ENCODE results near the gene ZDHHC20.

ZDHHC20 gene, protein sequence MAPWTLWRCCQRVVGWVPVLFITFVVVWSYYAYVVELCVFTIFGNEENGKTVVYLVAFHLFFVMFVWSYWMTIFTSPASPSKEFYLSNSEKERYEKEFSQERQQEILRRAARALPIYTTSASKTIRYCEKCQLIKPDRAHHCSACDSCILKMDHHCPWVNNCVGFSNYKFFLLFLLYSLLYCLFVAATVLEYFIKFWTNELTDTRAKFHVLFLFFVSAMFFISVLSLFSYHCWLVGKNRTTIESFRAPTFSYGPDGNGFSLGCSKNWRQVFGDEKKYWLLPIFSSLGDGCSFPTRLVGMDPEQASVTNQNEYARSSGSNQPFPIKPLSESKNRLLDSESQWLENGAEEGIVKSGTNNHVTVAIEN

GRCh38 chr13:21458813-21459701 lies at the start of gene ZDHHC20:
TSS of gene ZDHHC20 (minus strand) at chr13:21459303. CDS start at chr13:21459171, 132 bp downstream.
- peak; percentile 98 for DNase-seq

DNA sequence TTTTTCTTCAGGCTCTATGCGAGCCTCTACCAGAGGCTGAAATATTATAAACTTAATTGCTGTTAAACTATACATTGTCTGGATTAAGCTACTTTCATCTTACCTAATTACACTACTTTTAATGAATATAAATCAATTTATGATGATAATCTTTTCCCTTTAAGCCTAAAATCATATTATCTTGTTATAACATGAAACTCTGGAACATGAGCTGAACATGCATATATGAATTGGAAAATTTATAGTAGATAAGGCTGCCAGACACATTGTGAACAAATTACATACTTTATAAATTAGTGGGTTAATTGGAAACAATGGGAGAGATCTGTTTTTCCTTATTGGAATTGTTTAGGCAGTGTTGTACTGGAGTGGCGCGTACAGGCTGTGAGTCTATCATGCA lies 45.3 kb upstream of the ZDHHC20 start:
- DNase-seq: no peak

- DNase-seq: no peak
These were observed 42.6 kb upstream of the ZDHHC20 start for GRCh38 chr13:21501686-21502085.

- DNase-seq: no peak
These were observed 27.2 kb upstream of the ZDHHC20 start for GRCh38 chr13:21486322-21486721.

- no peak for DNase-seq
These were observed 24.6 kb upstream of the ZDHHC20 start for GRCh38 chr13:21483748-21484147.

GRCh38 chr13:21481359-21481758 lies 22.3 kb upstream of the ZDHHC20 start:
- DNase-seq: no peak

GRCh38 chr13:21478881-21479808 lies 20.0 kb upstream of the ZDHHC20 start:
- no peak for DNase-seq

DNA sequence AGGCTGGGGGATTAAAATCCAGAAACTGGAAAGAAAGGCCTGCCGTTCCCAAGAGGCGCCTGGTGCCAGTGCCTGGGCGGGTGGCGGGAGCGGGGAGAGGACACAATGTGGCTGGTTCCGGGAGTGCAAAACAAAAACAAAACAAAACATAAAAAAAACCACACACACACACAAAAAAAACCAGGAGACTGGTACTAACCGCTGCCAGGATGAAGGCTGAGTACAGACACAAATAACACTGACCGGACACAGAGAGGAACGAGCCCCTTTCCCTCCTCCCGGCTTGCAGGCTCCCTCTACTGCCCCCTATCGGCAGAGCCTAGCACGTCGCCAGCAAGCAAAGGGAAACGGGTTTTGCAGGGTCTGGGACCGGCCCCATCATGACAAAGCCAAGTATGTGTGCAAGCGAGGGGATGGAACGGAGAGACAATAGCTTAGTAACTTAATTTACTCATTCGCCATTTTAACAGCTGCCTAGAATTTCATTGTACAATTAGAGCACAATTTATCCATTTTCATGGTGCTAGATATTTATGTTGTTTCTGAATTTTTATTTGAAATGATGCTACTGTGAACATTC lies 17.9 kb upstream of the ZDHHC20 start:
- peak; percentile 93 for DNase-seq

- no peak for DNase-seq
These were observed 16.0 kb upstream of the ZDHHC20 start for GRCh38 chr13:21475115-21475514.

DNA sequence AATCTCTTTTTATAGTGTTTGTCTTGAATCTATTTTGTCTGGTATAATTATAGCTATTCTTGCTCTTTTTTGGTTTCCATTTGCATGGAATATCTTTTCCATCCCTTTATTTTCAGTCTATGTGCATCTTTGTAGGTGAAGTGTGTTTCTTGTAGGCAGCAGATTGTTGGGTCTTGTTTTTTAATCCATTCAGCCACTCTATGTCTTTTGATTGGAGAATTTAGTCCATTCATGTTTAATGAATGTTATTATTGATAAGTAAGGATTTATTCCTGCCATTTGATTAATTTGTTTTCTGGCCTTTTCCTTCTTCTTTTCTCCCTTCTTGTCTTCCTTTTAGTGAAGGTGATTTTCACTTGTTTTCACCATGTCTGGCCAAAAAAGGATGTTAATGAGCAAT lies 11.7 kb upstream of the ZDHHC20 start:
- no peak for DNase-seq

- DNase-seq: no peak
These were observed 7.4 kb upstream of the ZDHHC20 start for GRCh38 chr13:21466527-21466926.

- no peak for DNase-seq
These were observed 6.6 kb upstream of the ZDHHC20 start for GRCh38 chr13:21465710-21466160.

GRCh38 chr13:21463424-21463823 lies 4.3 kb upstream of the ZDHHC20 start:
- no peak for DNase-seq

DNA sequence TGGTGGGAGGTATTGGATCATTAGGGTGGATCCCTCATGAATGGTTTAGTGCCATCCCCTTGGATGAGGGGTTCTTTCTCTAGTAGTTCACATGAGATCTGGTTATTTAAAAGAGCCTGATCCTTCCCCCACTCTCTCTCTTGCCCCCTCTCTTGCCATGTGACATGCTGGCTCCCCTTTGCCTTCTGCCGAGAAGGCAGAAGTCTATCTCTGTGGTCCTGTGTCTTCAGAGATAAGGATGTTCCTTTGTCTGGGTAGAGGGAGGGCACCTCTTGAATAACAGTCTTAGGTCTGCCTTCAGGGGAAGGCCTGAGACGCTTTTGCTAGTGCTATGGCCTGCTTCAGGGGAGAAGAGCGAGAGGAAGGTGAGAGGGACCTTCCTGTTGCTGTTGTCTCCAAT lies 2.0 kb upstream of the ZDHHC20 start:
- no peak for DNase-seq

- peak; percentile 70 for DNase-seq
These were observed 671 bp downstream of the ZDHHC20 start for GRCh38 chr13:21458451-21458812.

GRCh38 chr13:21453387-21454081 lies 5.6 kb downstream of the ZDHHC20 start:
- DNase-seq: no peak

GRCh38 chr13:21450936-21451335 lies 8.2 kb downstream of the ZDHHC20 start:
- no peak for DNase-seq

DNA sequence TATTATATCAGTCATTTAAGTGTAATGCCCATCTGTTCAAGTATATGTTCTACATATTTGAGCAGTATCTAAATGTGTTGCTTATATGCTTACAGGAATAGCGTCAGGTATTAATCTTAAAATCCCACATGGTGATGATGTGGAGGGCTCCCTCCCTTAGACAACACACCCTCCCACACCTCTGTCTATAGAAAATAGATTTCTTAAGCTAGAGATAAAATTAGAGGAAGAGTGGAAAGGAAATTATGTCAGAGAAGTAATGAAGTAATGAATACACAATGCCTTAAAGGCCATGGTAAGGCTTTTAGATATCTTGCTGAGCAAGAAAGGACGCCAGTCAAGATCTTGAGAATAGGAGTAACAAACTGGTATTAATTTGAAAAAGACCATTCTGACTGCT lies 12.4 kb downstream of the ZDHHC20 start:
- DNase-seq: no peak

DNA sequence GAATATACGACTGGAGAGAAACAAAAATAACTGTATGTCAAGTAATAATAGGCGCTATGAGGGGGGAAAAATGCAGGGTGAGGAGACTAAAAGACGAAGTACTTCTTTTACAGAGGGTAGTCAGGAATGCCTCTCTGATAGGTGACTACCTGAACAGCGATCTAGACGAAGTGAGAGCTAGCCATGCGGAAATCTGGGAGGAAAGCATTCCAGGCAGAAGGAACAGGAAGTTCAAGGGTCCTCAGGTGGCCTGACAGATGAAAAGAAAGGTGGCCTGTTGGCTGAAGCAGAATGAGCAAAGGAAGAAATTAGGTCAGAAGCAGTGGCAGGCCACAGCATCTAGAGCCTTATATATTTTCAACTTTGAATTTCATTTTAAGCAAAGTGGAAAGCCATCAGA lies 13.3 kb downstream of the ZDHHC20 start:
- DNase-seq: no peak

DNA sequence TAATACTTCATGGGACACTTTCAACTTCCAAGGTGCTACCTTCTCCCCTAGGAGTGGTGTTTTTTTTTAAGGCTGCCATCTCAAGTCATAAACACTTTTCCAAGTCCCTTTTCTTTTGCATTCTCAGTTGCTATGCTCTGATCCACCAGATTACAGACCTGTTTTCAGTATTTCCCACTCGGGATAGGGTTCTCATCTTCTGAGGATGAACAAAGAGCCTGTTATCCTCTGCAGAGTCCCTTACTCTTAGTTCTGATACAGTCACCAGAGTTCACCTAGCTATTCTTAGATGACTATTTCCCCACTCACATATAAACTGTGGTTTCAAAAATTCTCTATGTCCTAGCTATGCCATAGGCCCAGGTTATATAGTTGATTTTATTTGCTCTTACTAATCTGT lies 15.9 kb downstream of the ZDHHC20 start:
- no peak for DNase-seq

DNA sequence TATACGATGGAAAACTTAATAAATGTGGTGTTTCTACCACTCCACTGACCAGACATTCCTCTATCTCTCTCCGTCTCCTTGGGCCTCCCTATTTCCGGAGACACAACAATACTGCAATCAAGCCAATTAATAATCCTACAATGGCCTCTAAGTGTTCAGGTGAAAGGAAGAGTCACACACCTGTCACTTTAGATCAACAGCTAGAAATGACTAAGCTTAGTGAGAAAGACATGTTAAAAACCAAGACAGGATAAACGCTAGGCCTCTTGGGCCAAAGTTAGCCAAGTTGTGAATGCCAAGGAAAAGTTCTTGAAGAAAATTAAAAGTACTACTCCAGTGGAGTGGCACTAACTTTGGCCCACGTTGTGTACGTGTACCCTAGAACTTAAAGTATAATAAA lies 22.5 kb downstream of the ZDHHC20 start:
- no peak for DNase-seq

GRCh38 chr13:21435687-21436151 lies 23.4 kb downstream of the ZDHHC20 start:
- DNase-seq: peak; percentile 58
